H1 (cell line): ENCODE results near the gene NR1I2. TPM values are rescaled to one million over a fixed set of nuclear protein-coding genes. Genes with fewer than 3 reads are reported as not detected.

ENCODE experiments used
- CTCF ChIA-PET: fragments of 300-600 bp; sonication (Branson Sonifier 250); formaldehyde crosslinking; loops from one replicate; lab custom pipeline; 2021; ENCODE audit not compliant: partially characterized antibody; lab: Charles Lee
- POLR2A ChIA-PET: fragments of 300-600 bp; sonication (Branson Sonifier 250); formaldehyde crosslinking; loops from one replicate; lab custom pipeline; 2021; ENCODE audit warnings: inconsistent platforms; ENCODE audit not compliant: partially characterized antibody; lab: Charles Lee
- DNase-seq, 2 experiments: peaks; one replicate each; pipeline versions ENCODE4 v3.0.0 to v3.0.0-alpha.2; 2010 to 2022; ENCODE audit warnings: low spot score in 2 of 2, low read depth in 1 of 2, mixed read lengths in 1 of 2
- FAIRE-seq: peaks from 2 replicates; lab custom pipeline; 2011; peaks lifted over from hg19 to GRCh38; lab: Jason Lieb, UNC
- H2AFZ ChIP-seq: 2 replicates; pipeline ENCODE4 v1.8.1; 2012; ENCODE audit warnings: low read length, inconsistent platforms
- H2AK5ac ChIP-seq: 2 replicates; pipeline ENCODE4 v1.6.1; 2013; ENCODE audit warnings: low read depth, low read length
- H2BK120ac ChIP-seq: replicated peaks from 2 replicates; pipeline ENCODE3; 2013; ENCODE audit warnings: low read depth, low read length, inconsistent platforms
- H2BK12ac ChIP-seq: 2 replicates; pipeline ENCODE4 v1.6.1; 2013; ENCODE audit warnings: low read depth, low read length
- H2BK15ac ChIP-seq: 2 replicates; pipeline ENCODE4 v1.6.1; 2013; ENCODE audit warnings: low read length
- H2BK20ac ChIP-seq: 2 replicates; pipeline ENCODE4 v1.6.1; 2013; ENCODE audit warnings: low read length
- H2BK5ac ChIP-seq: 2 replicates; pipeline ENCODE4 v1.6.1; 2013; ENCODE audit warnings: low read depth, low read length
- H3K14ac ChIP-seq: 2 replicates; pipeline ENCODE4 v1.6.1; 2013; ENCODE audit warnings: inconsistent platforms; ENCODE audit not compliant: insufficient read length
- H3K18ac ChIP-seq: 2 replicates; pipeline ENCODE4 v1.6.1; 2013; ENCODE audit warnings: low read length; ENCODE audit errors: extremely low read depth
- H3K23ac ChIP-seq: 2 replicates; pipeline ENCODE4 v1.6.1; 2013; ENCODE audit warnings: inconsistent platforms; ENCODE audit not compliant: insufficient read length
- H3K23me2 ChIP-seq: 2 replicates; pipeline ENCODE4 v1.6.1; 2013; ENCODE audit warnings: low read depth, low read length
- H3K27ac ChIP-seq: 2 replicates; pipeline ENCODE4 v1.6.1; 2011; ENCODE audit warnings: low read depth, low read length, inconsistent platforms
- H3K27me3 ChIP-seq, 4 experiments: replicated peaks in 1 of 4; 1 replicate in 1 of 4; 2 replicates in 3 of 4; pipeline versions ENCODE4 v1.6.1 to v1.8.1; 2011 to 2013; ENCODE audit warnings: low read length in 3 of 4, mild to moderate bottlenecking in 3 of 4, inconsistent platforms in 2 of 4, mixed read lengths in 2 of 4, moderate library complexity in 1 of 4; ENCODE audit not compliant: control insufficient read depth in 3 of 4, insufficient read depth in 3 of 4; ENCODE audit errors: extremely low read depth in 1 of 4
- H3K36me3 ChIP-seq, 4 experiments: 2 replicates each; pipeline versions ENCODE4 v1.6.1 to v1.8.1; 2011 to 2013; ENCODE audit warnings: mild to moderate bottlenecking in 4 of 4, low read length in 3 of 4, moderate library complexity in 2 of 4, control low read depth in 1 of 4, inconsistent platforms in 1 of 4; ENCODE audit not compliant: insufficient read depth in 4 of 4, control insufficient read depth in 2 of 4
- H3K4ac ChIP-seq: replicated peaks from 2 replicates; pipeline ENCODE3; 2013; ENCODE audit warnings: low read length, low read depth, mixed read lengths, inconsistent platforms; ENCODE audit not compliant: insufficient read length
- H3K4me1 ChIP-seq, 4 experiments: replicated peaks in 1 of 4; 1 replicate in 1 of 4; 2 replicates in 3 of 4; pipeline versions ENCODE4 v1.6.1 to v1.8.1; 2011 to 2013; ENCODE audit warnings: low read length in 3 of 4, inconsistent platforms in 2 of 4, mixed read lengths in 1 of 4; ENCODE audit not compliant: insufficient read depth in 4 of 4, control insufficient read depth in 3 of 4
- H3K4me2 ChIP-seq, 2 experiments: 2 replicates each; pipeline versions ENCODE4 v1.6.1 to v1.8.1; 2011 to 2013; ENCODE audit warnings: low read depth in 2 of 2, low read length in 2 of 2, control low read depth in 1 of 2, inconsistent platforms in 1 of 2, mild to moderate bottlenecking in 1 of 2; ENCODE audit not compliant: insufficient read depth in 1 of 2
- H3K4me3 ChIP-seq, 4 experiments: fragments of 200-600, 300-600 bp in 1 of 4; sonication (generic), shearing (Covaris generic), sonication (Bioruptor Twin) in 1 of 4; 2 replicates each; pipeline versions ENCODE4 v1.5.1 to v1.8.1; 2011 to 2016; ENCODE audit warnings: low read length in 4 of 4, low read depth in 3 of 4, control low read depth in 2 of 4, inconsistent platforms in 2 of 4, mild to moderate bottlenecking in 2 of 4, mixed read lengths in 1 of 4, moderate library complexity in 1 of 4; ENCODE audit not compliant: insufficient read depth in 2 of 4; ENCODE audit errors: extremely low read depth in 1 of 4
- H3K56ac ChIP-seq: replicated peaks from 2 replicates; pipeline ENCODE3; 2013; ENCODE audit warnings: low read depth, mild to moderate bottlenecking, mixed read lengths, low read length, inconsistent platforms; ENCODE audit not compliant: insufficient read length
- H3K79me1 ChIP-seq: 2 replicates; pipeline ENCODE4 v1.6.1; 2013; ENCODE audit warnings: low read depth, low read length, control low read depth
- H3K79me2 ChIP-seq, 2 experiments: 2 replicates each; pipeline versions ENCODE4 v1.6.1 to v1.8.1; 2012 to 2013; ENCODE audit warnings: low read length in 2 of 2, mild to moderate bottlenecking in 2 of 2, inconsistent platforms in 1 of 2; ENCODE audit not compliant: insufficient read depth in 2 of 2, control insufficient read depth in 1 of 2
- H3K9ac ChIP-seq, 4 experiments: replicated peaks in 1 of 4; 1 replicate in 1 of 4; 2 replicates in 3 of 4; pipeline versions ENCODE4 v1.6.1 to v1.8.1; 2011 to 2013; ENCODE audit warnings: low read depth in 3 of 4, low read length in 3 of 4, control low read depth in 2 of 4, mild to moderate bottlenecking in 2 of 4, moderate library complexity in 2 of 4, inconsistent platforms in 1 of 4; ENCODE audit errors: extremely low read depth in 1 of 4
- H3K9me3 ChIP-seq, 2 experiments: 2 replicates each; pipeline versions ENCODE4 v1.6.1 to v1.8.1; 2012 to 2013; ENCODE audit warnings: mild to moderate bottlenecking in 2 of 2, moderate library complexity in 2 of 2, control low read depth in 1 of 2, inconsistent platforms in 1 of 2, low read depth in 1 of 2, low read length in 1 of 2, mixed read lengths in 1 of 2; ENCODE audit not compliant: insufficient read depth in 2 of 2
- H4K20me1 ChIP-seq, 2 experiments: replicated peaks in 1 of 2; 2 replicates each; pipeline versions ENCODE3 to v1.8.1; 2011 to 2013; ENCODE audit warnings: inconsistent platforms in 2 of 2, low read length in 2 of 2, mild to moderate bottlenecking in 1 of 2; ENCODE audit not compliant: insufficient read depth in 2 of 2, control insufficient read depth in 1 of 2
- H4K5ac ChIP-seq: 2 replicates; pipeline ENCODE4 v1.6.1; 2013; ENCODE audit warnings: low read length, low read depth, mixed read lengths, inconsistent platforms; ENCODE audit not compliant: insufficient read length
- H4K8ac ChIP-seq: 2 replicates; pipeline ENCODE4 v1.8.0; 2013; ENCODE audit warnings: mild to moderate bottlenecking, moderate library complexity, low read length, inconsistent platforms; ENCODE audit not compliant: insufficient read depth; ENCODE audit errors: extremely low read depth
- H4K91ac ChIP-seq: replicated peaks from 2 replicates; pipeline ENCODE3; 2013; ENCODE audit warnings: low read length, mixed read lengths, inconsistent platforms; ENCODE audit not compliant: insufficient read length
- BCL11A ChIP-seq, 2 experiments: IDR thresholded peaks; one replicate each; pipeline ENCODE4 v1.6.1; 2011; ENCODE audit warnings: low read depth in 2 of 2, low read length in 2 of 2, mild to moderate bottlenecking in 2 of 2
- EGR1 ChIP-seq: IDR thresholded peaks from 2 replicates; pipeline ENCODE4 v1.6.1; 2011; ENCODE audit warnings: low read depth, low read length, borderline replicate concordance
- RNF2 ChIP-seq: fragments of 200-900, 300-1000 bp; sonication (generic); IDR thresholded peaks from 2 replicates; pipeline ENCODE4 v1.7.1; 2016; ENCODE audit warnings: borderline replicate concordance, low read depth, mild to moderate bottlenecking, antibody characterized with exemption, low read length; ENCODE audit not compliant: poor library complexity, severe bottlenecking; ENCODE audit errors: missing control alignments
- RXRA ChIP-seq: IDR thresholded peaks from 2 replicates; pipeline ENCODE4 v1.6.1; 2011; ENCODE audit warnings: low read depth, mild to moderate bottlenecking, low read length, moderate library complexity; ENCODE audit not compliant: insufficient read depth
- SP1 ChIP-seq: IDR thresholded peaks from 2 replicates; pipeline ENCODE4 v1.6.1; 2011; ENCODE audit warnings: low read depth, low read length
- SRF ChIP-seq: IDR thresholded peaks from 2 replicates; pipeline ENCODE4 v1.6.1; 2011; ENCODE audit warnings: mild to moderate bottlenecking, low read depth, low read length, moderate library complexity
- SUZ12 ChIP-seq: fragments of 200-600 bp; sonication (generic); IDR thresholded peaks from 2 replicates; pipeline ENCODE4 v1.6.1; 2012; ENCODE audit warnings: mild to moderate bottlenecking, inconsistent platforms, low read length, moderate library complexity, mixed read lengths
- TAF1 ChIP-seq: IDR thresholded peaks from 2 replicates; pipeline ENCODE4 v1.6.1; 2011; ENCODE audit warnings: mild to moderate bottlenecking, low read depth, low read length
- TEAD4 ChIP-seq: IDR thresholded peaks from 2 replicates; pipeline ENCODE4 v1.6.1; 2012; ENCODE audit warnings: low read depth, low read length, inconsistent platforms, mixed read lengths
- WGBS, 2 experiments: shearing (Covaris generic) in 1 of 2; methylation state at CpG; one replicate each; pipeline versions ENCODE4 v1.1.6 to v1.1.7; 2013 to 2015; ENCODE audit warnings: low lambda C conversion rate in 2 of 2, mixed read lengths in 2 of 2, inconsistent platforms in 1 of 2, low coverage in 1 of 2, missing lambda C conversion rate in 1 of 2; ENCODE audit not compliant: insufficient replicate concordance in 2 of 2, insufficient coverage in 1 of 2, insufficient read length in 1 of 2; ENCODE audit errors: extremely low coverage in 1 of 2, missing lambda C conversion rate in 1 of 2; 5-methylcytosine and 5-hydroxymethylcytosine counted together
- polyA plus RNA-seq, 7 experiments: library from polyadenylated mRNA; depleted of rRNA in 3 of 7; stranded (reverse) in 5 of 7; unstranded in 2 of 7; fragments of >200 nt in 5 of 7; fragments of 200-250 nt in 2 of 7; gene quantifications; 1 replicate in 5 of 7; 2 replicates in 1 of 7; 4 replicates in 1 of 7; pipeline versions ENCODE4 v1.2.1 to v1.2.3, GENCODE V29; 2011 to 2013; ENCODE audit warnings: missing spikeins in 2 of 7, mixed read lengths in 2 of 7
- total RNA-seq: library from RNA; stranded (reverse); fragmentation: NEBNext Ultra II Directional; extraction: Animal tissue kit (Norgen Biotek cat#: 25700); gene quantifications from 2 replicates; pipeline ENCODE4 v1.2.1, GENCODE V29; 2021
- TF ChIP-seq, protein P1 (sequence below): IDR thresholded peaks from 2 replicates; pipeline ENCODE4 v1.6.1; 2012; ENCODE audit warnings: inconsistent platforms

Gene NR1I2
- total and polyA plus RNA-seq, 2 of the 8 experiments (the other 6 are each of a cell fraction or from before 2014, with no cell fraction given): 0.28 to 1.8 TPM

DNA sequence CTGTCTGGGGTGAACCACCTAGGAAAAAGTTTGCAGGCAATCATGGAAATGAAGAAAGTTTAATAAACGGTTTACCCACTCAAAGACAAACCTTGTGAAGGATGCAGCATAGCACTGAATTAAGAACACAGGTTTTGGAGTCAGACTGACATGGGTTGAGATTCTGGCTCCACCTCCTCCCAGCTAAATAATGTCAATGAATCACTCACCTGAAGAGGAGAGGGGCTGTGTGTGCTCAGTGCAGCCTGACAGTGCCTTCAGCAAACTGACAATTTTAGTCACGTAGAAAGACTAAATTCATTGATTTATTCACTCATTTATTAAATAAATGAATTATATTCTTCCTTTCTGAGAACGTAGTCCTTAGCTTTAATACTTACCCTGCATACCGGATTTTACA, 18.9 kb downstream of the NR1I2 start:
- Histone ChIP-seq H3K18ac (no peak overlapping the region), H3K4me1 (no peaks in the 10 kb centered on the region; a peak in 1 of 7 replicates), H3K4me2 (no peak overlapping the region), H4K8ac (no peak overlapping the region), H2BK120ac (no peak overlapping the region), H2BK5ac (no peak overlapping the region), H3K56ac (no peak overlapping the region), H4K20me1 (no peaks in the 10 kb centered on the region), H2AFZ (0 out of 2 replicates have a peak overlapping the region, but pooled peaks have one; percentile 18), H2BK15ac (no peak overlapping the region), H3K79me1 (no peaks in the 10 kb centered on the region), H2BK20ac (no peak overlapping the region), H3K23me2 (no peaks in the 10 kb centered on the region), H3K79me2 (no peaks in the 10 kb centered on the region), H3K4me3 (no peak overlapping the region), H3K27me3 (no peaks in the 10 kb centered on the region), H3K14ac (no peak overlapping the region), H3K23ac (no peak overlapping the region), H3K36me3 (no peaks in the 10 kb centered on the region), H3K27ac (no peak overlapping the region), H4K91ac (no peak overlapping the region), H2AK5ac (no peak overlapping the region), H3K9ac (no peak overlapping the region), H2BK12ac (no peak overlapping the region), H3K4ac (no peak overlapping the region), H3K9me3 (no peaks in the 10 kb centered on the region), H4K5ac (no peak overlapping the region)
- CTCF ChIA-PET: interaction anchor here (1.1 to 1.5 kb wide), 3 partner anchors 18 to 200 kb away, joined by 3 to 5 read pairs (median 4); no protein-coding TSS in a partner anchor
- FAIRE-seq (no peak), DNase-seq (no peak)
- TF ChIP-seq BCL11A (IDR thresholded peaks at IDR 0.05; ENCODE audit: low read depth in 2 of 2, low read length in 2 of 2) (no peak), SRF (no peak), SUZ12 (no peak), RXRA (no peak), TAF1 (no peak), EGR1 (no peak), TEAD4 (no peak), SP1 (no peak), RNF2 (no peak)
- TF ChIP-seq, protein P1, sequence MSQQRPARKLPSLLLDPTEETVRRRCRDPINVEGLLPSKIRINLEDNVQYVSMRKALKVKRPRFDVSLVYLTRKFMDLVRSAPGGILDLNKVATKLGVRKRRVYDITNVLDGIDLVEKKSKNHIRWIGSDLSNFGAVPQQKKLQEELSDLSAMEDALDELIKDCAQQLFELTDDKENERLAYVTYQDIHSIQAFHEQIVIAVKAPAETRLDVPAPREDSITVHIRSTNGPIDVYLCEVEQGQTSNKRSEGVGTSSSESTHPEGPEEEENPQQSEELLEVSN: no peak
- POLR2A ChIA-PET: interaction anchor here (0.8 kb wide), 1 partner anchor 87 kb away, joined by 3 read pairs; no protein-coding TSS in a partner anchor
- 87% methylated on average over 4 of the region's 4 CpGs; no CpG with 5 or more reads in 1 of the 2 experiments for WGBS, 2 experiments
